GM12878 (cell line): Measurements from ENCODE around the gene URB1. TPM values are rescaled to one million over a fixed set of nuclear protein-coding genes. Genes with fewer than 3 reads are reported as not detected.

ENCODE experiments used
- ATAC-seq: fragments of 200-7000 bp; cut with Tn5 transposase; 3 replicates; pipeline ENCODE4 v1.9.1; 2020; ENCODE audit warnings: mild to moderate bottlenecking, moderate library complexity
- BruUV-seq: library from RNA; stranded (reverse); fragments of 400-500 nt; replicated peaks from 2 replicates; lab custom pipeline; 2021; lab: Mats Ljungman, UMichigan
- CTCF ChIA-PET: fragments of 300-600 bp; sonication (Branson Sonifier 250); formaldehyde crosslinking; extraction: SDS; loops from one replicate; lab custom pipeline; 2021; ENCODE audit warnings: inconsistent platforms; lab: Yijun Ruan, JAX
- POLR2A ChIA-PET: fragments of 350-600 bp; formaldehyde crosslinking; extraction: SDS; loops from one replicate; lab custom pipeline; 2021; ENCODE audit warnings: inconsistent platforms; lab: Charles Lee
- RAD21 ChIA-PET: fragments of 300-600 bp; sonication (Branson Sonifier 250); formaldehyde crosslinking; loops from one replicate; lab custom pipeline; 2023; ENCODE audit warnings: antibody characterized with exemption; ENCODE audit not compliant: unreplicated experiment; lab: Charles Lee
- SMC1A ChIA-PET: fragments of 300-600 bp; sonication (Branson Sonifier 250); formaldehyde crosslinking; loops from one replicate; lab custom pipeline; 2023; ENCODE audit not compliant: unreplicated experiment, uncharacterized antibody; lab: Charles Lee
- DNase-seq: peaks from one replicate; pipeline ENCODE4 v3.0.0-alpha.2; 2011; ENCODE audit warnings: low read depth, low spot score
- FAIRE-seq: peaks from 3 replicates; lab custom pipeline; 2011; peaks lifted over from hg19 to GRCh38; lab: Jason Lieb, UNC
- H2AFZ ChIP-seq: 2 replicates; pipeline ENCODE4 v1.6.0; 2011; ENCODE audit warnings: low read depth, low read length, control low read depth; ENCODE audit not compliant: control insufficient read depth
- H3K27ac ChIP-seq: 2 replicates; pipeline ENCODE4 v1.5.1; 2011; ENCODE audit warnings: control low read depth; ENCODE audit not compliant: control insufficient read depth, insufficient read depth
- H3K27me3 ChIP-seq, 2 experiments: replicated peaks in 1 of 2; 2 replicates each; pipeline versions ENCODE4 v1.6.0 to v1.6.1; 2011; ENCODE audit warnings: low read length in 1 of 2; ENCODE audit not compliant: control insufficient read depth in 2 of 2, insufficient read depth in 2 of 2
- H3K36me3 ChIP-seq, 2 experiments: 2 replicates each; pipeline ENCODE4 v1.5.1; 2011; ENCODE audit warnings: low read length in 1 of 2; ENCODE audit not compliant: control insufficient read depth in 2 of 2, insufficient read depth in 2 of 2
- H3K4me1 ChIP-seq: 2 replicates; pipeline ENCODE4 v1.6.1; 2011; ENCODE audit warnings: mild to moderate bottlenecking, low read length, moderate library complexity, mixed read lengths; ENCODE audit not compliant: control insufficient read depth, insufficient read depth
- H3K4me2 ChIP-seq: 2 replicates; pipeline ENCODE4 v1.6.0; 2011; ENCODE audit warnings: control low read depth; ENCODE audit not compliant: control insufficient read depth, insufficient read depth
- H3K4me3 ChIP-seq: fragments of 200-600 bp; sonication (generic); 2 replicates; pipeline ENCODE4 v1.5.1; 2016
- H3K79me2 ChIP-seq: 2 replicates; pipeline ENCODE4 v1.6.0; 2011; ENCODE audit warnings: low read length; ENCODE audit not compliant: control insufficient read depth, insufficient read depth
- H3K9ac ChIP-seq: 2 replicates; pipeline ENCODE4 v1.8.0; 2011; ENCODE audit warnings: low read length, control low read depth, mixed read lengths; ENCODE audit not compliant: control insufficient read depth, insufficient read depth
- H3K9me3 ChIP-seq: replicated peaks from 3 replicates; pipeline ENCODE4 v1.5.1; 2011; ENCODE audit warnings: mild to moderate bottlenecking, low read length; ENCODE audit not compliant: control insufficient read depth, insufficient read depth
- H4K20me1 ChIP-seq: 2 replicates; pipeline ENCODE4 v1.6.0; 2011; ENCODE audit not compliant: control insufficient read depth, insufficient read depth
- ASH2L ChIP-seq: fragments of 300-600, 200-600 bp; sonication (generic); IDR thresholded peaks from 2 replicates; pipeline ENCODE4 v1.6.1; 2017; ENCODE audit warnings: low read depth, mild to moderate bottlenecking, borderline replicate concordance
- ATF3 ChIP-seq: IDR thresholded peaks from 2 replicates; pipeline ENCODE4 v1.6.1; 2011; ENCODE audit warnings: low read depth, mild to moderate bottlenecking, low read length, moderate library complexity, borderline replicate concordance; ENCODE audit errors: extremely low read depth
- BACH1 ChIP-seq: fragments of 450-650 bp; IDR thresholded peaks from 2 replicates; pipeline ENCODE4 v1.6.1; 2017; ENCODE audit warnings: mild to moderate bottlenecking, borderline replicate concordance
- E2F8 ChIP-seq: fragments of 450-650 bp; IDR thresholded peaks from 2 replicates; pipeline ENCODE4 v1.6.1; 2018; ENCODE audit warnings: mild to moderate bottlenecking, low read depth, moderate library complexity; ENCODE audit not compliant: partially characterized antibody
- EED ChIP-seq: sonication (generic); IDR thresholded peaks from 2 replicates; pipeline ENCODE4 v1.6.1; 2016; ENCODE audit warnings: antibody characterized with exemption, low read depth
- HCFC1 ChIP-seq: fragments of 150-350 bp; IDR thresholded peaks from 2 replicates; pipeline ENCODE4 v1.6.1; 2014; ENCODE audit warnings: low read length
- PKNOX1 ChIP-seq: fragments of 450-650 bp; IDR thresholded peaks from 2 replicates; pipeline ENCODE4 v1.6.1; 2016; ENCODE audit warnings: mild to moderate bottlenecking
- PML ChIP-seq: IDR thresholded peaks from 2 replicates; pipeline ENCODE4 v1.6.1; 2012; ENCODE audit warnings: low read length, inconsistent platforms
- POLR2AphosphoS2 ChIP-seq: IDR thresholded peaks from 2 replicates; pipeline ENCODE4 v1.6.1; 2011; ENCODE audit warnings: low read depth, mild to moderate bottlenecking, low read length, improper control_type of control experiment, moderate library complexity
- RELA ChIP-seq: fragments of 450-650 bp; IDR thresholded peaks from 2 replicates; pipeline ENCODE4 v1.8.0; 2014; ENCODE audit warnings: borderline replicate concordance; ENCODE audit not compliant: partially characterized antibody
- SMAD5 ChIP-seq: IDR thresholded peaks from 2 replicates; pipeline ENCODE4 v1.6.1; 2016; ENCODE audit warnings: antibody characterized with exemption, low read depth
- SUPT20H ChIP-seq: IDR thresholded peaks from 2 replicates; pipeline ENCODE4 v1.6.1; 2011; ENCODE audit warnings: low read depth, mild to moderate bottlenecking, low read length, moderate library complexity, borderline replicate concordance; ENCODE audit not compliant: control insufficient read depth
- TBL1XR1 ChIP-seq: IDR thresholded peaks from 2 replicates; pipeline ENCODE4 v1.6.1; 2012; ENCODE audit warnings: low read depth, low read length, improper control_type of control experiment
- TCF7 ChIP-seq: IDR thresholded peaks from 2 replicates; pipeline ENCODE4 v1.6.1; 2014; ENCODE audit warnings: antibody characterized with exemption, borderline replicate concordance
- ZBED1 ChIP-seq: IDR thresholded peaks from 2 replicates; pipeline ENCODE4 v1.6.1; 2016; ENCODE audit warnings: borderline replicate concordance
- ZNF217 ChIP-seq: fragments of 450-650 bp; IDR thresholded peaks from 2 replicates; pipeline ENCODE4 v1.6.1; 2017; ENCODE audit warnings: antibody characterized with exemption, mild to moderate bottlenecking
- ZNF384 ChIP-seq: IDR thresholded peaks from 2 replicates; pipeline ENCODE4 v1.6.1; 2012; ENCODE audit warnings: low read depth, mild to moderate bottlenecking, low read length, improper control_type of control experiment, borderline replicate concordance
- WGBS: methylation state at CpG from one replicate; pipeline ENCODE4 v1.1.6; 2016; ENCODE audit warnings: low lambda C conversion rate; ENCODE audit not compliant: insufficient replicate concordance, insufficient coverage; ENCODE audit errors: missing lambda C conversion rate; 5-methylcytosine and 5-hydroxymethylcytosine counted together
- in situ Hi-C: fragments of 300-500 bp; cut with MboI; formaldehyde crosslinking; loops from 9 replicates; pipeline ENCODE4 v1.14.3; 2018; ENCODE audit warnings: mixed read lengths
- intact Hi-C: fragments of 100-400 bp; cut with micrococcal nuclease; formaldehyde crosslinking; loops from one replicate; pipeline ENCODE4 v1.14.2; 2022; ENCODE audit not compliant: unreplicated experiment
- polyA plus RNA-seq, 11 experiments: library from polyadenylated mRNA; depleted of rRNA in 4 of 11; unstranded in 6 of 11; stranded (reverse) in 5 of 11; fragments of >200 nt; fragmentation: Nextera tagmentation in 4 of 11; fragmentation: Illumina TruSeq in 1 of 11; extraction: Ambion mirVana in 4 of 11; extraction: Trizol in 1 of 11; gene quantifications; 1 replicate in 1 of 11; 2 replicates in 10 of 11; pipeline versions ENCODE4 v1.2.1 to v1.2.3, GENCODE V29; 2011 to 2016; ENCODE audit warnings: inconsistent platforms in 2 of 11, missing spikeins in 2 of 11, low read depth in 1 of 11
- total RNA-seq, 4 experiments: library from RNA; depleted of rRNA in 3 of 4; stranded (reverse); fragments of >200 nt in 3 of 4; fragmentation: Illumina TruSeq in 1 of 4; extraction: Trizol in 1 of 4; gene quantifications; 2 replicates each; pipeline versions ENCODE4 v1.2.1 to v1.2.3, GENCODE V29; 2013 to 2021

The URB1 gene
- total and polyA plus RNA-seq, 10 of the 15 experiments (the other 5 are each of a cell fraction or from before 2014, with no cell fraction given): 0.56 to 23.2 (median 8.9) TPM

GRCh38 chr21:32299695-32300094, 93.1 kb downstream of the URB1 start:
- ChIA-PET CTCF (no interaction called here), RAD21 (no interaction called here), SMC1A (interaction anchor here (0.7 kb wide), 1 partner anchor 11 kb away, joined by 3 read pairs; no protein-coding TSS in a partner anchor), POLR2A (no interaction called here)
- Histone ChIP-seq H3K36me3 (no peaks in the 10 kb centered on the region; a peak in 1 of 4 replicates), H3K4me3 (no peak overlapping the region), H4K20me1 (no peaks in the 10 kb centered on the region), H3K79me2 (no peaks in the 10 kb centered on the region), H3K9me3 (no peaks in the 10 kb centered on the region), H2AFZ (no peak overlapping the region), H3K9ac (no peak overlapping the region), H3K27ac (no peak overlapping the region), H3K4me1 (no peaks in the 10 kb centered on the region), H3K4me2 (no peak overlapping the region), H3K27me3 (no peaks in the 10 kb centered on the region)
- TF ChIP-seq EED (no peak), SMAD5 (no peak), HCFC1 (no peak), ATF3 (no peak), PKNOX1 (no peak), SUPT20H (no peak), E2F8 (no peak), RELA (no peak), TBL1XR1 (no peak), TCF7 (no peak), POLR2AphosphoS2 (no peak), ZNF217 (no peak), PML (no peak), ZBED1 (no peak), ZNF384 (no peak), BACH1 (no peak), ASH2L (no peak)
- no peak for ATAC-seq
- DNase-seq: no peak
- intact Hi-C loops (no loop called here), in situ Hi-C loops (no loop called here)
- FAIRE-seq: no peak
- no TSS peak for BruUV-seq
- WGBS: 98% methylated on average over 6 of the region's 6 CpGs
